GM19328 (cell line): ENCODE results near the gene CRLF1.
A peak's percentile ranks its signal among the peaks of the same experiment; 100 is the strongest.
"Not testable (repeated sequence)": the region's sequence is repeated elsewhere in the genome, so short reads cannot be mapped to it uniquely, and the experiment has no call there.

Experiments used
- ATAC-seq: cut with Tn5 transposase; IDR thresholded peaks from one replicate; pipeline ENCODE4 v1.9.1; 2021; ENCODE audit warnings: mild to moderate bottlenecking, moderate library complexity; ENCODE audit not compliant: unreplicated experiment

Gene CRLF1

DNA sequence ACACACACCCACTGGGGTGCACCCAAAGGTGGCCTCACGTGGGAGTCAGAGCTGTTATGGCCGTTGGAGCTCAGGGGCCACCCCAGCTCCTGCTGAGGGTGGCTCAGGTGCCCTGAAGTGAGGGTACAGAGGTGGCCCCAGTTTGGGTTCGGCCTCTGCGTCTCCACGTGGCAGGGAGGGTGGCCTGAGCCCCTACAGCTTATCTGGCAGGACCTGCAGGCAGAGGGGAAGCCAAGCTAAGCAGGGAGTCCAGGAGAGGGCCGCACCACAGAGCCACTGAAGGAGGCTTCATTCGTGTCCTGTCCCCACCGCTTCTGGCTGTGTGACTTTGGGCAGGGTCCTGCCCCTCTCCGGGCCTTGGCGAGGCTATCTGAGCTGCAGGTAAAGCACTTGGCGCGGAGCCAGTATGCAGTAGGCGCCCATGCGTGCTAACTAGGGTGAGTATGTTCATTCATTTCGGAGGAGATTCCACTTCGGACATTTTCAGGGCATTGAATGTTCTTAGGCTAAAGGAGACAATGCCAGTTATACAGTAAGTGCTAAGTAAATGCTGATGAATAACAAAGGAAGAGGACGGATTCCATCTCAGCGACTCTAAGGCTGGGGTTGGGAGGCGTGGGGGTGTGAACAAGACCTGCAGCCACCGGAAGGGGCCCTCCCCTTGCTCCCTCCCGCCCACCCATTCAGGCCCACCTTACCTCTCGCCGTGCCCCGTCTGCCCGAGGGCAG, 13.1 kb downstream of the CRLF1 start:
- no peak for ATAC-seq

DNA sequence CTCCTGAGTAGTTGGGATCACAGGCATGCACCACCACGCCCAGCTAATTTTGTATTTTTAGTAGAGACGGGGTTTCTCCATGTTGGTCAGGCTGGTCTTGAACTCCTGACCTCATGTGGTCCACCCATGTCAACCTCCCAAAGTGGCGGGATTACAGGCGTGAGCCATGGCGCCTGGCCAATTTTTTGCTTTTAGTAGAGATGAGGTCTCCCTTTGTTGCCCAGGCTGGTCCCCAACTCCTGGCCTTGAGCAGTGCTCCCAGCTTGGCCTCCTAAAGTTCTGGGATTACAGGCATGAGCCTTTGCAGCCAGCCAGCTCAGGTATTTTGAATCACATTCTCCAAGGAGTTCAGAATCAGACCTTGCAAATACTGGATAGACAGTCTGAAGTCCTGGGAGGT, 13.9 kb downstream of the CRLF1 start:
- ATAC-seq: not testable (repeated sequence)

GRCh38 chr19:18591735-18592385, 14.7 kb downstream of the CRLF1 start:
- ATAC-seq: no peak

GRCh38 chr19:18590273-18591272, 16.0 kb downstream of the CRLF1 start:
- ATAC-seq: no peak

- peak; percentile 25 for ATAC-seq
These were observed 17.0 kb downstream of the CRLF1 start for GRCh38 chr19:18589380-18590272.

GRCh38 chr19:18588611-18589379, 17.8 kb downstream of the CRLF1 start, which contains the start of gene REX1BD:
TSS of gene REX1BD (plus strand) at chr19:18588798. CDS start at chr19:18588802, 4 bp downstream.
- ATAC-seq: peak; percentile 79

- ATAC-seq: no peak
These were observed 18.5 kb downstream of the CRLF1 start for GRCh38 chr19:18587962-18588610.

DNA sequence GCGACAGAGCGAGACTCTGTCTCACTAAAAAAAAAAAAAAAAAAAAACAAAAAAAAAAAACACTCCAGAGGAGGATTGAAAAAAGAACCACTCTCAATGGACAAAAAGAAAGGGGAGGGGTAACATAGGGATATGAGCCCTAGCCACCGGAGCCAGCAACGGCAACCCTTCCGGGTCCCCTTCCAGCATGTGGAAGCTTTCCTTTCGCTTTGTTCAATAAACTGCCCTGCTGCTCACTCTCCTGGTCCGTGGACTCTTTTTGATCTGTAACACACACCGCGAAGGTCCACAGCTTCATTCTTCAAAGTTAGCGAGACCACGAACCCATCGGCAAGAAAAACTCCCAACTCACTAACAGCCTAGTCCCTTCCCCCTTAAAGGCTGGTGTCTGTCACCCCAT, 19.0 kb downstream of the CRLF1 start:
- ATAC-seq: no peak

DNA sequence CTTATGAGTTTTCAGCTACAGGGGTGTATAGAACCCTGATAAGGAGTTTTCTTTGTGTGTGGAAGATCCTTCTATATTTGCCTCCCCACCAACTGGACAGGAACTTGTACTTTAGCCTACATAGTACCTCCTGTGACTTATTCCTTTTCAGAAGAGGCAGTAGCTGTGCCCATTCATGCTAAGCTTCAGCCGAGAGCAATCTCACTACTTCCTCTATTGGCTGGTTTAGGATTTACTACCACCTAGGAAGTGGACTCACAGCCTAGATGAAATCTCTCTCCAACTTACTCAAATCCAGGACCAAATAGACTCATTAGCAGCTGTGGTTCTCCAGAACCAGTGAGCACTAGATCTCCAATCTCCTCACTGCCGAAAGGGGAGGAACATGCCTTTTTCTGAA, 20.3 kb downstream of the CRLF1 start:
- ATAC-seq: no peak

DNA sequence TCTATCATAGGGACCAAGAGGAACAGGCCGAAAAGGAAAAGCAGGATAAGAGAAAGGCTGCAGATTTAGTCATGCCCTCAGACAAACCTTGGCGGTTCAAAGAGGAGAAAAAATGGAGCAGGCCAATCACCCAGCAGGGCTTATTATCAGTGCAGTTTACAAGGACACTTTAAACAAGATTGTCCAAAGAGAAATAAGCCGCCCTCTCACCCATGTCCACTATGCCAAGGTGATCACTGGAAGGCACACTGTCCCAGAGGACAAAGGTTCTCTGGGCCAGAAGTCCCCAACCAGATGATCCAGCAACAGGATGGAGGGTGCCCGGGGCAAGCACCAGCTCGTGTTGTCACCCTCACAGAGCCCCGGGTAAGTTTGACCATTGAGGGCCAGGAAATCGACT, 26.3 kb downstream of the CRLF1 start:
- ATAC-seq: no peak

GRCh38 chr19:18577365-18577914, 29.2 kb downstream of the CRLF1 start:
- no peak for ATAC-seq

- no peak for ATAC-seq
These were observed 30.2 kb downstream of the CRLF1 start for GRCh38 chr19:18576383-18576782.

DNA sequence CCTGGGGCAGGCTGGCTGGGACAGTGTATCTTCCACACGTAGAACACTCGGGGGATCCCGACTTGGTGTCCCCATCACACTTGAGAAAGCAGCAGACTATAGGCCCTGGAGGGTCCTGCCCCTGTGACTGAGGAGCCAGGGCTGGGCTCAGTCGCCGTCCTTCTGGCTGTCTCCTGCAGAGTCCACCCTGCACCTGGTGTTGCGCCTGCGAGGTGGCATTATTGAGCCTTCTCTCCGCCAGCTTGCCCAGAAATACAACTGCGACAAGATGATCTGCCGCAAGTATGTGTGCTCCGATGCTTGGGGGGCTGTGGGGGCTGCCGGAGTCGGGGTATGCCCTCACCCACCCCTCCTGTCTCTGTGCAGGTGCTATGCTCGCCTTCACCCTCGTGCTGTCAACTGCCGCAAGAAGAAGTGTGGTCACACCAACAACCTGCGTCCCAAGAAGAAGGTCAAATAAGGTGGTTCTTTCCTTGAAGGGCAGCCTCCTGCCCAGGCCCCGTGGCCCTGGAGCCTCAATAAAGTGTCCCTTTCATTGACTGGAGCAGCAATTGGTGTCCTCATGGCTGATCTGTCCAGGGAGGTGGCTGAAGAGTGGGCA, 31.8 kb downstream of the CRLF1 start:
- ATAC-seq: no peak

DNA sequence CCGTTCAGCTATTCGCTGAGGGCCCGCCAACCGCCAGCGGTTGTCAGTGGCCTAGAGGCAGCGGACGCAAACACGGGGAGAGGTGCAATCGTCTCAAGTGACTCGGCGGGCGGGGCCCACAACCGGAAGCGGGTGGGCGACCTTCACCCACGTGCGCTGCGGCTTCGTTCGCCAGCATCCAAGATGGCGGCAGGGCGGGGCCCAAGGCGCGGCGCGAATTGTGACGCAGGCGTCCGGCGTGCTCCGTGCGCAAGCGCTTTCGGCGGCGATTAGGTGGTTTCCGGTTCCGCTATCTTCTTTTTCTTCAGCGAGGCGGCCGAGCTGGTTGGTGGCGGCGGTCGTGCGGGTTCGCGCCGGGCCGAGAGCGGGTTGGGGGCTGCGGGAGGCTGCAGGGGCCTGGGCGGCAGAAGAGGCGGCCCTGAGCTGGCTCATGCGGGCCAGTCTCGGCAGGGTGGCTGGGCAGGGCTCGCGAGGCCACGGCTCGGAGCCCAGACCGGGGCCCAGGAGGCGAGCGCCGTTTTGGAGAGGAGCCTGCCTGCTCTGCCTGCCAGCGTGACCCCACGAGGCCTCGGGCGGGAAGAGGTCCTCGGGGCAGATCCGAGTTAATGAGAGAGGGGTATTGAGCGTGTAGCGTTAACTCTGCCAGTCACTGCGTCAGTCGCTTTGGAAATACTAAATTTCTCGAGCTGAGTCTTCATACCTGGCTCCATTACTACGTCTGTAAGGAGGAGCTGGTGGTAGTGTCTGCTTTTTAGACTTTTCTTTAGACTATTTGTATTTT, 34.8 kb downstream of the CRLF1 start, which contains the start of gene UBA52:
TSS of gene UBA52 (plus strand) at position 294 of the 781 bp plus-strand sequence. CDS start 1,444 bp downstream, outside the sequence.
- ATAC-seq: peak; percentile 82

DNA sequence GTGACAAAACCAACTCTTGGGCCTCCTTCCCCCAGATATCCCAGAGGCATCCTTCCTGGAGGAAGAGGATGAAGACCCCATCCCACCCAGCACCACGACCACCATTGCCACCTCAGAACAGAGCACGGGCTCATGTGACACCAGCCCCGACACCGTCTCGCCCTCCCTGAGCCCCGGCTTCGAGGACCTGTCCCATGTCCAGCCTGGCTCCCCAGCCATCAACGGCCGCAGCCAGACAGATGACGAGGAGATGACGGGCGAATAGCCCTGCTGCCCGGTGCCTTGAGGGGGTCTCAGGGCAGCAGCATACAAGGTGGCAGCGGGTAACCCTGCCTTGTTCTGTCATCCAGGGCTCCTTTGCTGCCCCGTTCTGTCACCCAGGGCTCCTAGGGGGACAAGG, 38.2 kb downstream of the CRLF1 start:
- ATAC-seq: no peak

- no peak for ATAC-seq
These were observed 39.6 kb downstream of the CRLF1 start for GRCh38 chr19:18566953-18567352.

DNA sequence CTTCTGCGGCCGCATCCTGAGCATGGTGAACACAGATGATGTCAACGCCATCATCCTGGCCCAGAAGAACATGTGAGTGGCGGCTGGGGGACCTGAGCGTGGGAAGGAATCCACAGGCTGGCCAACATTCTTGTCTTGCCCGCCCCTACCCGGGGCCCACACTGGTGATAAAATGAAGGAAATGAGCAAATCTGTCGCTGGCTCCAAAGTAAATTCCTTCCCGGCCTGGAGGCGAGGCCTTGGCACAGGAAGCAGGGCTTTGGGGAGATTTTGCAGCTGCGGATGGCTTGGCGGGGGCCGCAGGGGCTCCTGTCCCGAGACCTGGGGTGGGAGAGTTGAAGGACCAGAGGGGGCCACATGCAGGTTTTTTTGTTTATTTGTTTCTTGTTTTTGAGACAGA, 44.5 kb downstream of the CRLF1 start:
- ATAC-seq: no peak
